SK-N-MC (cell line): Measurements from ENCODE around the gene PRKCZ.

Experiments
- DNase-seq: peaks from one replicate; pipeline ENCODE4 v3.0.0-alpha.2; 2011; ENCODE audit warnings: low read depth, low spot score
- H3K27ac ChIP-seq: fragments of 200-600 bp; sonication (generic); 2 replicates; pipeline ENCODE4 v1.5.1; 2016; ENCODE audit warnings: mixed run types
- H3K36me3 ChIP-seq: fragments of 200-600 bp; sonication (generic); 2 replicates; pipeline ENCODE4 v1.6.1; 2017; ENCODE audit warnings: antibody characterized with exemption, low read length, mixed read lengths; ENCODE audit not compliant: insufficient read depth
- H3K4me3 ChIP-seq: fragments of 200-600 bp; sonication (generic); 2 replicates; pipeline ENCODE4 v1.5.1; 2016
- H3K9ac ChIP-seq: fragments of 200-600 bp; sonication (generic); 2 replicates; pipeline ENCODE4 v1.8.0; 2017; ENCODE audit warnings: mixed run types, mixed read lengths; ENCODE audit not compliant: insufficient read length
- H3K9me3 ChIP-seq: fragments of 200-600 bp; sonication (generic); 2 replicates; pipeline ENCODE4 v1.6.1; 2017; ENCODE audit warnings: low read depth, mild to moderate bottlenecking, antibody characterized with exemption, low read length, moderate library complexity, mixed read lengths
- EZH2 ChIP-seq: fragments of 200-600 bp; sonication (generic); IDR thresholded peaks from one replicate; pipeline ENCODE4 v1.6.1; 2017; ENCODE audit warnings: antibody characterized with exemption
- FOXP2 ChIP-seq: optimal IDR thresholded peaks from 2 replicates; pipeline ENCODE3; 2011; ENCODE audit warnings: mild to moderate bottlenecking, moderate library complexity; ENCODE audit not compliant: insufficient read depth; ENCODE audit errors: extremely low read length, control extremely low read depth
- POLR2AphosphoS5 ChIP-seq: IDR thresholded peaks from 2 replicates; pipeline ENCODE4 v1.6.1; 2012; ENCODE audit warnings: mild to moderate bottlenecking, low read depth, low read length, borderline replicate concordance

The PRKCZ gene

GRCh38 chr1:2231532-2232254, 181.5 kb downstream of the PRKCZ start:
- DNase-seq = no peak
- Histone ChIP-seq H3K36me3 (no peaks in the 10 kb centered on the region), H3K4me3 (peak overlapping the region; percentile 80), H3K27ac (peak overlapping the region; percentile 27; the same call in 1 of the 2 replicates), H3K9ac (peak overlapping the region; percentile 87), H3K9me3 (no peaks in the 10 kb centered on the region)
- no peak for TF ChIP-seq FOXP2
- TF ChIP-seq POLR2AphosphoS5 = no peak

- H3K27ac ChIP-seq = peak overlapping the region; percentile 27; the same call in 1 of the 2 replicates
- H3K36me3 ChIP-seq = no peaks in the 10 kb centered on the region
- TF ChIP-seq EZH2 (no peak), POLR2AphosphoS5 (no peak; the same call in 1 of the 2 replicates), FOXP2 (no peak)
- no peak overlapping the region for H3K9ac ChIP-seq
- no peaks in the 10 kb centered on the region for H3K9me3 ChIP-seq
- DNase-seq = no peak
- H3K4me3 ChIP-seq = peak overlapping the region; percentile 80
Measured at GRCh38 chr1:2232255-2232915, 182.2 kb downstream of the PRKCZ start.

GRCh38 chr1:2232916-2233438, 182.8 kb downstream of the PRKCZ start:
- Histone ChIP-seq H3K4me3 (peak overlapping the region; percentile 80), H3K9me3 (no peaks in the 10 kb centered on the region), H3K36me3 (no peaks in the 10 kb centered on the region), H3K9ac (no peak overlapping the region), H3K27ac (no peak overlapping the region)
- no peak for DNase-seq
- TF ChIP-seq POLR2AphosphoS5 = no peak; the same call in 1 of the 2 replicates
- no peak for TF ChIP-seq FOXP2
- TF ChIP-seq EZH2 = no peak

GRCh38 chr1:2233468-2233867, 183.3 kb downstream of the PRKCZ start:
- Histone ChIP-seq H3K36me3 (no peaks in the 10 kb centered on the region; the same call in 1 of the 2 replicates), H3K9me3 (no peaks in the 10 kb centered on the region), H3K9ac (peak overlapping the region; percentile 11), H3K4me3 (peak overlapping the region; percentile 64), H3K27ac (no peak overlapping the region; the same call in 1 of the 2 replicates)
- DNase-seq = no peak
- TF ChIP-seq EZH2 (no peak), POLR2AphosphoS5 (no peak), FOXP2 (no peak)

GRCh38 chr1:2233997-2234761, 184.0 kb downstream of the PRKCZ start:
- H3K27ac ChIP-seq = peak overlapping the region; percentile 56
- no peak for DNase-seq
- TF ChIP-seq EZH2 (no peak), POLR2AphosphoS5 (no peak), FOXP2 (no peak)
- peak overlapping the region; percentile 64 for H3K4me3 ChIP-seq
- no peaks in the 10 kb centered on the region; the same call in 1 of the 2 replicates for H3K36me3 ChIP-seq
- H3K9ac ChIP-seq = peak overlapping the region; percentile 11
- no peaks in the 10 kb centered on the region for H3K9me3 ChIP-seq

GRCh38 chr1:2234762-2235113, 184.5 kb downstream of the PRKCZ start:
- H3K36me3 ChIP-seq = no peaks in the 10 kb centered on the region; the same call in 1 of the 2 replicates
- H3K9me3 ChIP-seq = no peaks in the 10 kb centered on the region
- H3K27ac ChIP-seq = peak overlapping the region; percentile 56
- no peak overlapping the region for H3K9ac ChIP-seq
- DNase-seq = no peak
- peak overlapping the region; percentile 64 for H3K4me3 ChIP-seq
- TF ChIP-seq POLR2AphosphoS5 (no peak), EZH2 (no peak), FOXP2 (no peak)
